ENCODE results near the gene GEMIN7. TPM values are rescaled to one million over a fixed set of nuclear protein-coding genes. Genes with fewer than 3 reads are reported as not detected.

Gene GEMIN7
- total RNA-seq, 1 donor from 2014 or later = 25.7 TPM

DNA sequence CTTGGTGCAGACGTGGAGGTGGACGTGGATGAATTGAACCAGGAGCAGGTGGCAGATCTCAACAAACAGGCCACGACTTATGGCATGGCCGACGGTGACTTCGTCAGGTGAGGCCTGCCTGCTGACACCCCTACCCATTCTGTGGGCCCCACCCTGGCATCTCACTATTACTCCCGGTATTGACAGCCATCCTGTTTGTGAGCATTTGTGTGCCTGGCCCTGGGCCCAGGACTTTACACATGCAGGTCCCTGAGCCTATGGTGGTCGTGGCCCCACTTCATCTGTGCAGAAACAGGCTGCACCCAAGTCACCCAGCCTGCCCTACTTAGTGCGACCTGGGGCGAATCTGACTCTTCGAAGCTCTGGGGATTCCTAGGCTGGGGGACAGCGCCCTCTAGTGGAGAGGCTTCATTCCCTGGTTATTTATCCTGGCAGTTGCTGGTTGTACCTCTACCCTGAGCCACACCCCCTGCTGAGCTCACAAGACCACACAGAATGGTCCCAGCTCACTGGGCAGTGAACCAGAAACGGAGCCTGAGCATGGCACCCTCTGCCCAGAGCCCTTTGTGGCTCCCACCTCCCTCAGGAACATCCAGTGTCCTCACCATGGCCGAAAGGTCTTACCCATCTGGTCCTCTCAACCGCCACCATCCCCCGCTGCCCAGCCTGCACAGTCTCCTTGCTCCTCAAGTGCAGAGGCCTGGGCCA is 19.6 kb upstream of the GEMIN7 start:
- peak; percentile 73 for DNase-seq (ENCODE audit: low read depth)

DNA sequence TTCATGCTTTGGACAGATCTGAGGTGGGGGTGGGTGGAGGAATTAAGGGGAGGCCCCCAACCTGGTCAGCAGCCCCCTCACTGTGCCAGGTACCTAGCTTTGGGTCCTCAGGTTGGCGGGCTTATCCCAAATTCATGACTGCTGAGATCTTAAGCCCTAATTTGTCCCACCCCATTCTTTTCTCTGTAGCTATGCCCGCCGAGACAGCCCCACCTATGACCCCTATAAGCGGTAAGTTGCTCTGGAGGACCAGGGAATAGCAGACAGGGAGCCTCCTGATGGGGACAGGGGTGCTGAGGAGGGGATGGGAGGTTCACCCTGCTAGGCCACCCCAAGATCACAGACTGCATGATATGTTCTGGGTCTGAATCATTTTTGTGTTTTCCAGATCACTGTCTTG is 17.1 kb upstream of the GEMIN7 start:
- DNase-seq (ENCODE audit: low read depth) = no peak

DNA sequence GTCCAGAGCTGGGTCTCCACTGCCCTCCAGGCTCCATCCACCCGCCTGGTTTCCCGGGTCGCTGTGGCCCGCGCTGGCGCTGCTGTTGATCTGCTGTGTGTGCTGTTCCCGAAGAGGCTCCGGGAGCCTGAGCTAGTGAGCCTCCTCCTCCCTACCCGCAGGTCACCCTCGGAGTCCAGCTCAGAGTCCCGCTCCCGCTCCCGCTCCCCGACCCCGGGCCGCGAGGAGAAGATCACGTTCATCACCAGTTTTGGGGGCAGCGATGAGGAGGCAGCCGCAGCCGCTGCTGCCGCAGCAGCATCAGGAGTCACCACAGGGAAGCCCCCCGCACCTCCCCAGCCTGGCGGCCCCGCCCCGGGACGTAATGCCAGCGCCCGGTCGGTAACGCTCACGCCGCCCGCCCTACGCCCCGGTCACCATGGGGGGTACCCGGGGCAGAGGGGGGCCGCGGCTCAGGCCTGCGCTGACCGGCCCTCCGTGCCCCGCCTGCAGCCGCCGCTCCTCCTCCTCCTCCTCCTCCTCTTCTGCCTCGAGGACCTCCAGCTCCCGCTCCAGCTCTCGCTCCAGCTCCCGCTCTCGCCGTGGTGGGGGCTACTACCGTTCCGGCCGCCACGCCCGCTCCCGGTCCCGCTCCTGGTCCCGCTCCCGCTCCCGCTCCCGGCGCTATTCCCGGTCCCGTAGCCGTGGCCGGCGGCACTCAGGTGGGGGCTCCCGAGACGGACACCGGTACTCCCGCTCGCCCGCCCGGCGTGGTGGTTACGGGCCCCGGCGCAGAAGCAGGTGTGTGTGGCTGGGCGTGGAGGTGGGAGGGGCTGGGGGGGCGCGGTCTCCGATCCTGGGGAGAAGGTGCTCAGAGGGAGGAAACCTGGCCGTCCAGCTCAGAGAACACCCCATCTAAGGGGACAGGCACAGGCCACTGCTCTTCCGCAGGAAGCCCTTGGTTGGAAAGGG is 14.9 kb upstream of the GEMIN7 start:
- DNase-seq (ENCODE audit: low read depth) = no peak

DNA sequence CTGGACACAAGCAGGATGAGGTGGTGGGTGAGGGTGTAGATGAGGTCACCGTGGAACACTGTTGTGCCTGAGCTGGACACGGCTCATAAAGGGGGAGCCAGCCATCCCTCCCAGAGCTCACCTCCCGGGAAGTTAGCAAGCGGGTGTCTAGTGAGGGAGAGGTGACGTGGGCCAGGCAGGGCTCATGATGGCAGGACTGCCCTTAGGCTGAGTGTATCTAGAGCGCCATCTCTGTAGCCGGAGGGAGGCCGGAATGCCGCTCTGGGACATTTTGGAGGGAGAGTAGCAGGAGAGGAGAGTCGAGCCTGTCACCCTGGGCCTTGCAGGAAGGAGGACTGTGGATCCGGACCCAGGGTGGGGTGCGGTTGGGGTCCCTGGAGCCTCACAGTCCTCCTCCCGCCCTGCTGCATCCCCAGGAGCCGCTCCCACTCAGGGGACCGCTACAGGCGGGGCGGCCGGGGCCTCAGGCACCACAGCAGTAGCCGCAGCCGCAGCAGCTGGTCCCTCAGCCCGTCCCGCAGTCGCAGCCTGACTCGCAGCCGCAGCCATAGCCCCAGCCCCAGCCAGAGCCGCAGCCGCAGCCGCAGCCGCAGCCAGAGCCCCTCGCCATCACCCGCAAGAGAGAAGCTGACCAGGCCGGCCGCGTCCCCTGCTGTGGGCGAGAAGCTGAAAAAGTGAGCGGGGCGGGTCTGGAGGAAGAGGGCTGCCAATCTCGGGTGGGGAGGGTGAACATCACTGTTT is 12.0 kb upstream of the GEMIN7 start:
- DNase-seq (ENCODE audit: low read depth) = no peak

DNA sequence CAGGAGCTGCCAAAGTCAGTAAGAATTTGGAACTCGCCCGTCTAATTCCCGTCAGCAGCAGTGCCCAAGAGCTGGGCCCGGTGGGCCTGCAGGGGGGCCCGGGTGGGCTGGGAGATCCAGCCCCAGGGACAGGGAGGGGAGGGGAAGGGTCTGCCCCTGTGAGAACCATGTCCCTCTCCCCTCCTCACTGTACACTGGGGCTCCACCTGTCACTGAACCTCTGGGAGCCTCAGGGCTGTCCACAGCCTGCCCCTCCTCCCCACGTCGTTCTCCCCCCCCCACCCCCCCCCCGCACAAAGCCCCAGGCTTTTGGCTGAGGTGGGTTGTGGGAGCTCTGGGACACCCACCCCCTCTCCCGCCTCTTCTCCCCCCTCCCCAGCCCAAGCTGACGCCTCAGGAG is 11.0 kb upstream of the GEMIN7 start:
- no peak for DNase-seq (ENCODE audit: low read depth)

DNA sequence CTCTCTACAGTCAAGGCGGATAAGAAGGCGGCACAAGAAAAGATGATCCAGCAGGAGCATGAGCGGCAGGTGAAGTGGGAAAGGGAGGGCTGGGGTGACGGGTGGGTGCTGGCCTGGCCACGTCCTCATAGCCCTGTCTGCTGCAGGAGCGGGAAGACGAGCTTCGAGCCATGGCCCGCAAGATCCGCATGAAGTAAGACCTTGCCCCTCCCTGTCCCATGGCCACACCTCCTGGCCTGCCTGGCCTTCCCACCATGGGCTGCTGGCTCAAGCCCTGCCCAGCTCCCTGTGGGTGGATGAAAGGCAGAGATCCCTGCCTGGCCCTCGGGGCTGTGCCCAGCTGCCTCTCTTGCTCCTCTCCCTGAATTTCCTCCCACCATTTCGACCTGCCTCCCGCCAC is 10.0 kb upstream of the GEMIN7 start:
- DNase-seq (ENCODE audit: low read depth) = no peak

DNA sequence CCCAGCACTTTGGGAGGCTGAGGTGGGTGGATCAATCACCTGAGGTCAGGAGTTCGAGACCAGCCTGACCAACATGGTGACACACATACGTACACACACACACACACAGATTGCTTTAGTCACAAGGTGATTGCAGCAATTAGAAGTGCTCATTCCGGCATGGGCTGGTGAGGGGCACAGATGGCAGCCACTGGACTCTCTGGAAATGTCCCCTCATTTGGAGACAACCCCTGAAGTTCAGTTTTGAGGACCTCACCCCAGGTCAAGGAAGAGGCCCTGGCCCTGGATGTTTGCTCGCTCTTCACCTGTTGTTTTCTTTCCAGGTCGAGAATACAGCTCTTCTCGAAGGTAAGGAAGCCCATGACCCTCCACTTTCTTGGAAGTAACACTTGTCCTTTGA is 8.8 kb upstream of the GEMIN7 start:
- DNase-seq (ENCODE audit: low read depth) = no peak

DNA sequence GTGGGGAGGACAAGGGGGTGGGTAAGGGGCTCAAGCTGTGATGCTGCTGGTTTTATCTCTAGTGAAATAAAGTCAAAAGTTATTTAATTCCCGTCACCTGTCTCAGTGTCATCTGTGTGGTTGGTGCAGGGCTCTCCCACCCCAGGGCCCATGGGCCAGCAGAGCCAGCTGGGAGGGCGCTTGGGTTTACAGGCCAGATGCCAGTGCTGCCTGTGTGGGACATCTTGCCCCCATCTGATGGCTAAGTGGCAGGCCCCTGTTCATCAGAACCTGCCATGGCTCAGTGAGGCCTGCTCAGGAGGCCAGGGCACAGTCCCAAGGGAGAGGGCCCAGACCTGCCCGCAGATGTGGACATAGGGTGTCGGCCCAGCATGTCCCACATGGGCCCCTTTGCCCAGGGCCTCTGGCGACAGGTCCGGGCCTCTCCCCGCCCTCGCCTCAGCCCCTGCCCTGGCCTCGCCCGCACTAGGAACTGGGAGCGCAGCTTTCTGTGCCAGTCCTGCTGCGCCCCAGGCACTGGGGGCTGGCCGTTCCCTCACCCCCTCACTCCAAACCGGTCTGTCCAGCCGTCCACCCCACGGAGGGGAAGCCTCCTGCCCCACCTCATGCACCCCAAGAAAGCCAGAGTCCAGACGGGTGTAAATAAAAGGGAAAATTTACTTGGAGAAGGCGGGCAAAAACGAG is 8.1 kb upstream of the GEMIN7 start:
- no peak for DNase-seq (ENCODE audit: low read depth)

DNA sequence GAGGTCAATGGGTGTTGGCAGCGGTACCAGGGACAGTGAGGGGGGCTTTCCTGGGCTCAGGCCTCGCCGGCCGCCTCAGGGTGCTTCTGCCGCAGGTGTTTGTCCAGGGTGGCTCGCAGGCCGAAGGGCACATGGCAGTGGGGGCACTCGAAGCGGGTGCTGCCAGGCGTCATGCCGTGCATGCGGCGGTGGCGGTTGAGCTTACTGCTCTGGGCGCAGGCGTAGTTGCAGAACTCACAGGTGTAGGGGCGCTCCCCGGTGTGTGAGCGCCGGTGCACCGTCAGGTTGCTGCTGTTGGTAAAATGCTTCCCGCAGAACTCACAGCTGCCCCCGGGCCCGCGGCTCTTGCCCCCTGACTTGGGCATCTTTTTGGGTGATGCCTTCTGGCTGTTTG is 7.5 kb upstream of the GEMIN7 start:
- DNase-seq (ENCODE audit: low read depth) = no peak

DNA sequence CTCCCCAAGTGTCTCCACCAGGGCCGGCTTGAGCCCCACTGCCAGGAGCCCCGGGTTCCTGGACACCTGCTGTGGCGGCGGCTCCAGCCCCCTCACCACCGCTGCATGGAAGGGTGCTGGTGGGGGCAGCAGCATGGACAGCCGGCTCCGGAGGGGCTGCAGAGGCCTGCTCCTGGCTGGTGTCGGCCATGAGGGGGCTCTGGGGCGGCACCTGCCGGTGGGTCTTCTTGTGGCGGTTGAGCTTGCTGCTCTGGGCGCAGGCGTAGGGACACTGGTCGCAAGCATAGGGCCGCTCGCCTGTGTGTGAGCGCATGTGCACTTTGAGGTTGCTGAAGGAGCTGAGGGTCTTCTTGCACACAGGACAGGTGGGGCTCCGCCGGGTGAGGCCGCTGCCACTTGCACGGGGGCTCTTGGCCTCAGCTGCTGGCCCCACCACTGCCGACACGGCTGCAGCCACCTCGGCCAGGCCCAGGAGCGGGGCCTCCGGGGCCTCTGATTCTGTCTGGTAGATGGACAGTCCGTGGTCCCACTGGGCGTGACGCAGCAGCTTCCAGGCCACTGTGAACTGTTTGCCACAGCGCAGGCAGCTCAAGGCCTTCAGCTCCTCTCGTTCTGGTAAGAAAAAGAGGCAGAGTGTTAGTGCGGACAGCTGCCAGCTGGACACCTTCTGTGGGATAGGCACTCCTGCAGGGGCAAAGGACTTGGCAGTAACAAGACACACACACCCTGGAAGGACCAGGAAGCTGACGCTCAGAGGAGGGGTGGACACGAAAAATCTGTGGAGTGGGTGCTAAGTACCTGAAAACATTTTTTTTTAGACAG is 6.9 kb upstream of the GEMIN7 start:
- DNase-seq (ENCODE audit: low read depth) = no peak

DNA sequence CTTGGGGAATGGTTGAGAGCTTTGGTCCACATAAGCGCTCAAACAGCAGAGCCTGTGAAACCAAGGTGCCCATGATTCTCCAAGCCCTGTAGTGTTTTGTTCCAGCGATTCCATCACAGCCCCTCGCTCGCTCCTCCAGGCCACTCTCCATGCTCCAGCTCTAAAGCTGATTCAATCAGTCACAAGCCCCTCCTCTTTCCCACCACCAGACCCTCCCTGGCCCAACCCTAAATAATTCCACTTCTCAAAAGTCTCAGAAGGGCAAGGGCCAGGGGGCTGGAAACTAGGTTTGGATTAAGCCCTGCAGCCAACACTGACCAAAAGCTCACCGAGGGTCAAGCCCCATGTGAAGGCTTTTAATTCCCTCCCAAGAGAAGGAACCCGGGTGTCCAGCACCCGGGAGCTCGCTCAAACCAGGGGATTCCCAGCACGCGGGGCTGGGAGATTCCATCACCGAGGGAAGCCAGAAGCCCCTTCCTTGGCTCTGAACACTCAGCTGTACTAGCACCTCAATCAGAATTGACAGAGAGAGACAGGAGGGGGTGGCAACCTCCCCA is 4.2 kb upstream of the GEMIN7 start:
- no peak for DNase-seq (ENCODE audit: low read depth)

DNA sequence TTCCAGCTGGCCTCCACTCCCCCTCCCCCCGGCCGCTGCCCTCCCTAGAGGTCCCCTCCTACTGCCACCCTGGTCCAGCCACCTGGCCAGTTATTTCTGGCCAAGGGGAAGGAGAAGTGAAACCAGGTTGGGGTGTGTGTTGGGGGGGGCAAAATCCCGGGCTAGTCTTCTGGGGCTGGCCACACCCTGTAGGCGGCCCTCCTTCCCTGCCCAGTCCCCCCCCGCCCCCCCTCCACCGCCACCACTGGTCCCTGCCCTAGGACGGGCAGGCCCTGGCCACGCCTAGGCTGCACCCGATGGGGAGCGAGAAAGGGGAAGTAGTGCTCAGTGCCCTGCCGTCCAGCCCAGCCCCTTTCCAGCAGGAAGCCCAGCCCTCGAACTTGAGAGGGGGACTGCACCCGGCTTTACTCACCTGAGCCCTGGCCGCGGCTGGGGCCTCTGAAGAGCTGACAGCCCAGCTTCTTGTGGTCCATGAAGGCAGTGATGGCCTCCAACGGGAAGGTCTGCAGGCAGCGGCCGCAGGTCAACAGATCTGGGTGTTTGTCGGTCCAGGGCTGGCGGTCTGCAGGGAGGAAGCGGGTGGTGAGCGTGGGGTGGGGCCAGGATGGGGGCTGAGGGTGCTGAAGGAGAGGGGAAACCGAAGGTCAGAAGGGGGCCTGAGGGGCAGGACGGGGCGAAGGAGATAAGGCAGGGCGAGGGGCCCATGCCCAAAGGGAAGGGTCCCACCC is 3.6 kb upstream of the GEMIN7 start:
- peak; percentile 35 for DNase-seq (ENCODE audit: low read depth)

DNA sequence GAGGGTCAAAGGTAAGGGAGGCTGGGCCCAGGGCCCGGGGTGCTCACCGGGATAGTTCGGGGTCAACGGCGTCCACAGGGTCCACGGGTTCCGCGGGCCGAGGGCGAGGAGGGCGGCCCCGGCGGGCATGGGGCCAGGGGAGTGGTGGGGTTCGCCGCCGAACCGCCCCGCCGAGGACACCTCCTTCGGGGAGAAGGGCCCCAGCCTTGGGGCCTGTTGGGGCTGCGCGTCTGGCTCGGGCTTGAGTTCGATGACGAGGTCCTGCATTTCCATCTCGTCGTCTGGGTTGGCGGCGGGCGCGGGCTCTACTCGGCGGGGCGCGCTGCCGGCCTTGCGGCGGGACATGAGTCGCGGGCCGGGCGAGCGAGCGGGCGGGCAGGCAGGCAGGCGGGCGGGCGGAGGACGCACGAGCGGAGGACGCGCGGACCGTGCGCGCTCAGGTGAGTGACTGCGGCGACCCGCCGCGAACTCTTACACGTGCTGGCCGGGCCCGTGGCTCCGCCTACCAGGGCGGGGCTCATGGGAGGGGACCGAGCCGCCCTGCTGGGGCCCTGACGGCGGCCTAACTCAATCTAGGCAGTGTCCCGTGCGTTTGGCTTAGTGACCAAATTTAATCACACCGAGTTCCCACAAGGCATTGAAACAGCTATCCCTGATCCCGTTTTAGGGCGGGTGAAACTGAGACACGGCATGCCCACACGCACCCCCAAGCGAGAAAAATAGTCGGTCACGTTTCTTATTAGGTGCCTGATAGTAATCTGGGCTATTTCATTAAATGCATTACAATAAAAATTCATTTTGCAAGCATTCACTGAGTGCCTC is 2.8 kb upstream of the GEMIN7 start, which contains the start of gene ZNF296:
Gene ZNF296, minus strand, starts transcription at position 450 of the 822 bp plus-strand sequence. Its CDS starts 105 bp downstream, at position 345.
- DNase-seq (ENCODE audit: low read depth) = no peak

DNA sequence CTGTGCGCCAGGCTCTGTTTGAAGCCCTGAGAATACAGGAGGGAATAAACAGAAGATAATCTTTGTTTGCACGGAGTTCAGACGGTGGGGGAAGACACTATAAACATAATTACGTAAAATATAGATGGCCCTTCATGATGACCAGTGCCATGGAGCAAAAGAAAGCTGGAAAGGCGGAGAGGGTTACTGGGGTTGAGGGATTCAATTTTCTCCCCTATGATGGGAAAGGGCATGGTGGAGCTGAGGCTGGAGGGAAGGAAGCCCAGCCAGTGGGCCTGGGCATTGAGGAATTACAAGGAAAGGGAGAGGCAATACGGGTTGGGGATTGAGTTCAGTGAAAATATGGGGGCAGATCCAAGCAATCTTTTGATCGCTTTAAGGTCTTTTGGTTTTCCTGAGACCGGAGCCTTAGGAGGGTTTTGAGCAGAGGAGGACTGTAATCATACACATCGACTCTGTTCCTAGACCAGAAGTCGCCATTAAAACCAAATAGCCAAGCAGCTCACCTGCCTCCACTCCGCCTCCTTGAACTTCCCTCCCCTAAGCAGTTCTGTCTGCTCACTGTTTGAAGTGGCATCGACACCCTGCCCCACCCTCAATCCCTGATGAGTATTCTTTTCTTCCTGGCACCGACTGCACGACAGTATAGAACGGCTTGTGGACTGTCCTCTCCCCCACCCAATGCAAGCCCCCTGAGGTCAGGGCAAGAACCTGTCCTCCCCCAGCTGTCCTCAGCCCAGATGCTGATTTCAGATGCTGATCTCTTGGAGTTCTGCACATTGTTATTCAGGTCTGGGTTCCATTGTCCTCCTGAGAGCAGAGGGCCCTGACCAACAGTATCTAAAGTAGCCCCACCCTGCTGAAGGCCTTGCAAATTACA is 2.0 kb upstream of the GEMIN7 start:
- no peak for DNase-seq (ENCODE audit: low read depth)

DNA sequence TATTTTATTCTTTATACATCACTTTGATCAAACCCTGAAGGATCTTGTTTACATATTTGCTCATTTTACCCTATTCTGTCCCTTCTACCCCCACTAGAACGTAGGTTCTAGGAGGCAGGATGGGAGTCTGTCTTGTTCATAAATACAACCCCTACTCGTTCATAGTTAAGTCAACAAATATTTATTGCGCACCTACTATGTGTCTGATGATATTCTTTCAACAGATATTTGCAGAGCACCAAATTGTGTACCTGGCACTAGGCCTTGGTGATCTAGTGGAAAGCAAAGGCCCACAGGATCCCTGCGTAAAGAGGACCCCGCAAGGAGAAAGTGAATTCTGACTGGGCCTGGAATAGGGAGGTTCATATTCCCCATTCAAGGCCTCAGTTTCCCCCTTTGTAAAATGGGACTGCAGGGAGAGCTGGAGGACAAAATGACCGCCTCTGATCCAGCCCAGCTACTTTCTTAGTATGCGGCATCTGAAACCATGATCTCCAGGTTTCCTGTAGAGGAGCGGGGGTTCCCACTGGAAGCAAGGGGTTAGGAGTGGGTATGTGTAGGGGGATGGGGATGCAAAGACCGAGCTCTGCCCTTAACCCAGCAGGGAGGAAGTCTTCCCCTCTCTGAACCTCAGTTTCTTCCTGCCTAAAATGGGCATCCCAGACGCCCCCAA is 534 bp upstream of the GEMIN7 start:
- no peak for DNase-seq (ENCODE audit: low read depth)

DNA sequence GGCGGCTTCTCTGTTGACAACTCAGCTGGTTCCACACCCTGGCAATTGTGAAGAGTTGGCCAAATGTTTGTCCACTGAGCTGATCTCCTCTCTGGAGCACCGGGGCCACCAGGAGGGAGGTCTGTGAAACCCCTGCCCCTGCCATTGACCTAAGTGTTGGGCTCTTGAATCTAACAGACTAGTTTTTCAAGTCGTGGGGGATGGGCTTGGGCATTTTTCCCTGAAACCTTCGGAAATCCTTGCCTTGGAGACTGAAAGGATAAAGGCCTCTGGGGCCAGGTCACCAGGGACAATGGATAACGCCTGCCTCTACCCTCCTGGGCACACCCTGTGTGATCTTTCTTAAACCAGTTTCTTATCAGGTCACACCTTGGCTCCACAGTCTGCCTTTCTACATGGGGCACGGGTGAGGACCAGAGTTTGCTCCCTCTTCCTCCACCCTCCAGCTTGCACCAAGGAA is 881 bp downstream of the GEMIN7 start:
- no peak for DNase-seq (ENCODE audit: low read depth)

DNA sequence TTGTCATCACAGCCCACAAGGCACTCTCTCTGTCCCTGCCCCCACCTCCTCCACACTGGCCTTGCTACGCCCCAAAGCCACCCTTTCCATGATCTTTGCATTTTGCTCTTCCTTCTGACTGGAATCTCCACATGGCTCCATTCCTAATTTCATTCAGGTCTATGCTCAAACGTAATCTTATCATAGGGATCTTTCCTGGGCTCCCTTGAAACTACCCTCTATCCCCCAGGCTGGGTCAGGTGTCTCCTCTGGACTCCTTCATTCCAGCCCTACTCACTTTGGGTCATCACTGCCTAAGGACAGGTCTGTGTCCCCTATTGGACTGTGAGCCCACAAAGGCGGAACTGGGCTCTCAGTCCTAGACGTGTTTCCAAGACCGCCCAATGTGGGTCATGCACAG is 3.1 kb downstream of the GEMIN7 start:
- no peak for DNase-seq (ENCODE audit: low read depth)

Data from myocyte (in vitro differentiated cells).